NCI-H1048 (cell line): ENCODE results near the gene WWTR1.

Experiments used
- DNase-seq: peaks from one replicate; lab custom pipeline; 2025; lab: John Stamatoyannopoulos, UW

WWTR1 gene

DNA sequence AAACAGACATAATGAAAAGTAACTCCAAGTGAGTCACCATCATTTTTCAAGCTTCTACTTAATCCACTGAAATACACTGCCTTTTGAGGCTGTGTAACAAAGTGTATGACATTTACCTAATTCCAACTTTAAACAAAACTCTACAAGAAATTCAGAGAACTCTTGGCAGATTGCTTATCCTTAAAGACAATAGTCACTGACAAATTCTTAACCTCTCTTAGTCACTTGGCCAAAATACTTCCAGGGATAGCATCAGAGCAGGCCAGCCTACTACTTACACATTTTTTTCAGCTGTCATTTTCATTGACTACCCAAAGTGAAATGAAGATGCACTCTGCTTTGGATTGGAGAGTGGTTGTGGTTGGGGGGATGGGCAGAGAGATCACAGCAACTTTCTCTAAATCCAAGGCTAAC lies 3.6 kb downstream of the WWTR1 start:
- DNase-seq, result no peak

DNA sequence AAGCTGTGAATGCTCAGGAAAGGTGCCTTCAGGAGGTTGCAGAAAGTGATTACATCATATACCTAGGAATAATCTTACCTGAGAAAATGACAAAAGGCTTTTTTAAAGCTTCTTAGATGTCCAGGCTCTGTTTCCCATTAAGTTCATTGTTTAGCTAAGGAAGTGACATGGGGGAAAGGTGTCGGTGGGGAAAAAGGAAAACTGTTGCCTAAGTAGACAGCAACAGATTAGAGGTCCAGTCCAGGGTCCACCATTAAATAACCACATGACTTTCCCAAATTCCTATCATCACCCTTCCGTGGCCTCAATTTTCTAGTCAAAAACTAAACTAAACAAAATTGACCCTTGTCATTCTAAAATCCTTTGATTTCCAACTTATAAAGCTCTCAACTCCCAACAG lies 4.3 kb downstream of the WWTR1 start:
- no peak for DNase-seq

DNA sequence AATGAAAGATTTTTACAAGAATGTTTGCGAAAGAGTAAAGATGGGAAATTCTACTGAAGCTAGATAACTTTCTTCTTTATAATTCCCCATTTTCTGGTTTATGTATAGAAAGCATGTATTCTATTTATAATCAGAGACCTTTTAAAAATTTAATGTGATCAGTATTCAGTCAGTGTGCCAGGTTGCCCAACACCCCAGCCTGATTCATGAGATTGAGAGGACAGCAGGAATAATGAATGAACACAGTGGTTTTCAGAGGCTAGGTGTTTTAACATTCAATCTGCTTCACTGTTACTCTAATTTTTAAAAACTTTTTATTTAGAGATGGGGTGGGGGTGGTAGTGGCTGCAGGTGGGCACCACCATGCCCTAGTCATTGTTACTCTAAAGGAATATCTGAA lies 4.7 kb downstream of the WWTR1 start:
- no peak for DNase-seq

DNA sequence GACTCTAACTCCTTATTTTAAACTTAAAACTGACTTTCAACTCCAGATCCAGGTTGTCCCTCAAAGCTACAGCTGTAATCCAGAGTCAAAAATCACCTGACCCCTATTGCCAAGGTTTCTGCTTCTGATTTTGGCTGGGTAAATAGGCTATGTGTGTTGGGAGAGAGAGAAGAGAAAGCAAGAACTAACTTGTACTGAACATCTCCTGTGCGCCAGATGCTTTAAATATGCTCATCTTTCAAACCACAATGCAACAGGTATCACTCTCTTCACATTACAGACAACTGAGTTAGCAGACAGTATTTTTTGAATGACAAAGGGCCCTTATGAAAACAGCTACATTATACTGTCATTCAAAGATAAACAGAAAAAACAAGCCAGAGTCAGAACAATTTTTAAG lies 7.0 kb downstream of the WWTR1 start:
- no peak for DNase-seq

DNA sequence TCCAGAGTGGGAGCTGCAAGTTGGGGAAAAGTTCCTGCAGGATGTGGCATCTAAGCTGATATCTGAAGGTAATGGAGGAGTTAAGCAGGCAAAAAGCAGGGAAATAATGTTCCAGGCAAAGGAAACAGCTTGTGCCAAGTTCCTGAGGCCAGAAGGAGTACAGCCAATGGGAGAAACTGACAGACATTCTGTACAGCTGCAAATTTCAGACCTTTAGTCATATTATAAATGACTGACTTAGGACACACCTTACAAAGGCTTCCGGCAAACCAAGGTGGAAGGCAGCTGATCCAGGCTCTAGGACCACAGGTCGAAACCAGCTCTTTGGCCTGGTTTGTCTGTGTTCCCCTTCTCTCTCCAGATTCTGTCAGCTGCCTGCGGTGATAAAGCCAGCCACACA lies 9.3 kb downstream of the WWTR1 start:
- DNase-seq, result no peak

DNA sequence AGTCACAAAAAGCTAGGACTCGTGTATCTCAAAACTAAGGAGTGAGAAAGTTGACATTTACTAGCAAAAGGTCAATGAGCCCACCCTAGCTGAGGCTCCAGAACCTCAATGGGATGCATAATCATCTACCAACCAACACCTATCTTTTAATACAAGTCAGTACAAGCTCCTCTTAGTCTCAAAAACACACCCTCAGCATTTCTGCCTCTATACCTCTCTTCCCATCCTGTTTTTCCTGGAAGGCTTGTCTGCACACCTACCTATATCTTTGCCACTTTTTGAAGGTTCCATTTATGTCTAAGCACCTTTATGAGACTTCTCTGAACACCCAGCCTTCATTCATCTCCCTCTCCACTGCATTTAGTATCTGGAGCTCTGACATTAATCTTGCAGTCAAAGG lies 10.0 kb downstream of the WWTR1 start:
- DNase-seq, result no peak

DNA sequence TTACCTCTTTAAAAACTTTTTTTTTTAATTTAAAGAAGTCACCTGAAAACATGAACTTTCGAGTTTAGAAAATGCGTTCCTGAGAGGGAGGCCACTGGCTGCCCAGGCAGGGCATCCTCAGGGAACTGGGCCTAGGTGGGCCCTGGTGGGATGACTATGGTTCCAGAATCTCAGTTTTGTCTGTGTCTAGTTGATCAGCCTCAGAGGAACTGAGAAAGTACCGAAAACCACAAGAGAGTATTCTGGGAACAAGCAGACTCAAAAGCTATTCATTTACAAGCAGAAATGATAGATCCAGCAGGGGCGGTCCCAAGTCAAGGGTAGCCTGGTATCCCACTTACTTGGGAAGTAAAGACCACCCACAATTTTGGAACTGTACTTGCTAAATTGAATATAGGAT lies 10.5 kb downstream of the WWTR1 start:
- no peak for DNase-seq

DNA sequence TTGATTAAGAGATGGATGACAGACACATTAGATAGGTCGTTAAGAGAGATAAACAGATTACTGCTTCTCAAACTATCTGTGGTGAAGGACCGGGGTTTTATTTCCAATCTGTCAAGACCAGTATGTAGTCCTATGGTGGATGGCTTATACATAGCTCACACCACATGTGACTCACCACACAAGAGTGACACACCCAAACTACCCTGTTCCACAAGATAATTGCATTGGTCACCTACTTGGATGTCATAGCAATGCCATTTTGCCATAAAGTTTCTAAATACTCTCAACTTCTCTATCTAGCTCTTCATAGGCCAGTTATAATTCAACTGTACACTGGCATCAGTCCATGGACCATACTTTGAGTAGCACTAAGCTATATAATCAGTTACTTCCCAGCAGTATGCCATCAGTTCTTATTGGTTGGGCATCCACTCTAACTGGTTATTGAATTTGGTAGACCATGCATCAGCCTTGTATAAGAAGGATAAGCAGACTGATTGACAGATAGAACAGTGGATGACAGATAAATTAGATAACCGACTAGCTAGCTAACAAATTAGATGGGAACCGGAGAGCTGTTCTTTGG lies 11.6 kb downstream of the WWTR1 start:
- DNase-seq, result no peak

DNA sequence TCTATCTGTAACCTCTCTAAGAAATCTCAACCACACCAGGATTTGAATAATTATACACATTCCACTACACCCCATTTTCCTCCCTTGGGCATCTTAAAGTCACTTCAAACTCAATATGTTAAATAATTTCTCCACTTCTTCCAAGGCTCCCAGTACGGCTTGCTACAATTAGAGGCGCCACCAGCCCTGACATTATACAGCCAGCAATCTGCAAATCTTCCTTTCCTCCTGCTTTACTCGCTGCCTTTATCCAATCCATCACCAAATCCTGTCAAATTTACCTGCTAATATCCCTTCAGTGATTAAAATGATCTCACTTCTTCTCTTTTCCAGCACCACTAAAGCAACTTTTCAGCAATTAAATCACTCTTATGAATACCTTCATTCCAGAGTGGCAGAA lies 13.9 kb downstream of the WWTR1 start:
- no peak for DNase-seq

DNA sequence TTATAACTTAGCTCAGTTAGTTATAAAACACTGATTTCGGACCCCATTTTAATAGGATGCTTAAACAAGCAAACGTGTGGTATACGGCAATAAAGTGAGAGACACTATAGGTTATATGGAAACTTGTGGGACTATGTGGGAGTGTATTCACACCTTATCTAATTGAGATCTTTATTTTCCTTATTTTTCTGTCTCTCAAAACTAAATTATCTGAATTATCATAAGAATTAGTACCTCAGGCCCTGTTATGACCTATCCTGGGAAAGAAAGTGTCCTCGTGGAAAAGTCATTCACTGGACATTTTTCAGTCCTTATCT lies 14.4 kb downstream of the WWTR1 start:
- no peak for DNase-seq

DNA sequence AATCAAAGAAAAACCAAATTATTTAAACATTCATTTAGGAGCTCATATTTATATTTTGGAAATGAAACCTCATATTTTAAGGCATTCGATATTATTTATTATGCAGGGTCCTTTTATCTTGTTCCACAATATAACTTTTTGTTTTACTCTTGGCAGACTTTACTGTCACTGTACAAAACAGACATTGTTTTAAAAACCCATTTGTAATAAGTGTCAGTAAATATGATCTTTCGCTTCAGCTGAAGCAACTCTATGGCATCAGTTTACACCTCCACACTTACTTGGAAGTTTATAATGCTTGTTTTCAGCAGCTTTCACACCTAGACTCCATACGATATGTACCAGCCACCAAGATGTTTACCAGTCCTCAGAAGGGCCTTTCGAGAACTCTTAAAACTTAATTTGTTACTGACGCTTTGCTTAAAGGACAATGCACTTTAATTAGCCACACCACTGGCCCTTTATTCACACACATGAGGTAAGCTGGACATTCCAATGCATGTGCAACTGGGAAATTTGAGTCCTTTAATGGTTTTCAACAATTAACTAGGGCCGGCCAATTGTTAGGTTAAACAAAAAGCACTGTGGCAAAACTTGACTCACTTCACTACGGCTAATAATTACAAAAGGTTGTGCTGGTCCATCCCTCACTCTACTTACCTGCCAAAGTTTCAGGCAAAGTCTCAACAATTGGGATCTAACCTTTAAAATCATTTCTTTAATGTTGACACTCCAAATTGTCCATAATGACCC lies 16.7 kb downstream of the WWTR1 start:
- no peak for DNase-seq

DNA sequence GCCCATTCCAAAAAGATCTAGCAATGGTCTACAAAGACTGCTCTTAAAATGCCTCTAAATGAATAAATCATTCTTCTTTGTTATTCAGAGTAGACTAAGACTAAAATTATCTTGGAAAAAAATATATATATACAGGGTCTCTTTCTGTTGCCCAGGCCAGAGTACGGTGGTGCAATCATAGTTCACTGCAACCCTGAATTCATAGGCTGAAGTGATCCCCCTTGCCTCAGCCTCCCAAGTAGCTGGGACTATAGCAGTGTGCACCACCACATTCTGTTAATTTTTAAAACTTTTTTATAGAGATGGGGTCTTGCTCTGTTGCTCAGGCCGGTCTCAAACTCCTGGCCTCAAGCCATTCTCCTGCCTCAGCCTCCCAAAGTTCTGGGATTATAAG lies 18.7 kb downstream of the WWTR1 start:
- DNase-seq, result no peak

DNA sequence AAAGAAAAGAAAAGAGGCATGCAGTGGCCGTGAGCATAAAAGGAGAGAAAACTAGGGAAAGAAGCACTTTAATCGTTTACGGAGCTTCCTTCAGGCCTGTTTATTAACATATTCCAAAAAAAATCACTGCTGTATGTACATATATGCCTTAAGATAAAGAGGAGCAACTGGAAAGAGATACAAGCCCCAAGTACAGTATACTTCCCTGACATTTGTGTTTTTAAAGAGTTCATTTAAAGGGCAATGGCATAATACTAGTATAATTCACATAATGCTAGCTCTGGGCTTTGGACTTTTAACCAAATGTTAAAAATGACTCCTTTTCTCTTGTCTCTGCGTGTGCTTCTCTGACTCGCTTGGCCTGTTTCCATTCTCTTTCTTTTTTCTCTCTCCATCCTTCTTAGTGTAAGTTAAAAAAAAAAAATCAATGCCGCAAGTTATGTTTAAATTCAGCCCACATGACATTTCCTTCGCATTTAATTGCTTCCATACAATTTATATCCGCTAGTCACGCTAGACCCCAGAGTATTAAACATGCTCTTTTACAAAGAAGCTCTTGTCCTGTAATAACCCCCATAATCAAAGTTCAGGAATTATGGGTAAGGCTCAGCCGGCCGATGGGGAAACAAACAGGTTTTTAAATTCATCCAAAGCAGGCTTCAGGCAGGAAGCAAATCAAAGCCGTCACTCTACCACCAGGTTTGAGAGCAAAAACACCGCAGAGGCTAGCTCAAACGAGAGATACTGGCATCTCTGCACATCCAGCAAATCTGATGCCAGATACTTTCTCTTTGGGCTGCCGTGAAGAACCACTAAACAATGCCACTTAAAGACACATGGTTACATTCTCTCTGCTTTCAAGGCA lies 19.4 kb downstream of the WWTR1 start:
- DNase-seq, result peak; percentile 74

DNA sequence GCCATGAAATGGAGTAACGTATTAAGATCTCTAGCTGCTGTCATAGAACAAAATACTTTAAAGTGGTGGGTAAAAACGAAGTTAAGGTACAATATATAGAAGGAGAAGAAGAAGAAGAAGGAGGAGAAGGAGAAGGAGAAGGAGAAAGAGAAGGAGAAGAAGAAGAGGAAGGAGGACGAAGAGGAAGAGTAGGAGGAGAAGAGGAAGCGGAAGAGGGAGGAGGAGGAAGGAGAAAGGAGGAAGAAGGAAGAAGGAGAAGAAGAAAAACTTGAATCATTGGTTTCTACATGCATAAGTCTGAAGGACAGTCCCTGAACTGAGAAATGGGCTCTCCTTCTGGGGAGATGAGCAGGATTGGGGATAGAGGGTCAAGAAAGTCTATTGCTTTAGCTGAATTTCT lies 22.4 kb downstream of the WWTR1 start:
- no peak for DNase-seq

DNA sequence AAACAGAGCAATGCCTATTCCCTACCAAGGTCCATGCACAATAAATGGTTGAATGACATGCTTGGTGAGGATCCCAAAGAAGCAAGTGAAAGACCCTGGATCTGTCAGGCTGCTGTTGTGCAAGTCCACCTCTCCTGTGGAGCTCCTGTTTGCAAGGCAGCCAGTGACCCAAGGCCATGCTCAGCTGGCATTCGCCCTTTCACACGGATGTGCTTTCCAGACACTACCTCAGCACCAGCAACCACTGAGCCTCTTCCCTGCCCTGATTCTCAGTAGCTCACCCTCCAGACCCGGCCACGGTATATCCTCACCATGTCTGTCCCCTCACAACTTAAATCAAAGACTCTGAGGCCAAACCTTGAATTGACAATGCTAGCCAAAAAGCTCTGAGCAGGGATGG lies 23.3 kb downstream of the WWTR1 start:
- no peak for DNase-seq

DNA sequence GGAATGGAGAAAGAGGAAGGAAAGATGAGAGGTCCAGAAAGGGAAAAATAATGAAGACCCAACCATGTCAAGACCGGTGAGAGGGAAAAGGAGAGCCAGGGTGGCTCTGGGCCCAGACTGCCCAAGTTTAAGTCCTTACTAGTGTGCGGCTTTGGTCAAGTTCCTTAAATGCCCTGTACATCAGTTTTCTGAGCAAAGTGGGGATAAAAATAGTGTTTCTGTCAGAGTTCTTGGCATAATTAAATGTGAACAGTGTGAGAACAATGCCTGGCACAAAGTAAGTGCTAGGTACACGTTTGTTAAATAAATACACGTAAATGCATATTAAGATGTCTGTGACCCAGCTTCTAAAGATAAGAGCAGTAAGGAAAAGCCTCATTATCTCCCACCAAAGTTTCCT lies 23.8 kb downstream of the WWTR1 start:
- no peak for DNase-seq

DNA sequence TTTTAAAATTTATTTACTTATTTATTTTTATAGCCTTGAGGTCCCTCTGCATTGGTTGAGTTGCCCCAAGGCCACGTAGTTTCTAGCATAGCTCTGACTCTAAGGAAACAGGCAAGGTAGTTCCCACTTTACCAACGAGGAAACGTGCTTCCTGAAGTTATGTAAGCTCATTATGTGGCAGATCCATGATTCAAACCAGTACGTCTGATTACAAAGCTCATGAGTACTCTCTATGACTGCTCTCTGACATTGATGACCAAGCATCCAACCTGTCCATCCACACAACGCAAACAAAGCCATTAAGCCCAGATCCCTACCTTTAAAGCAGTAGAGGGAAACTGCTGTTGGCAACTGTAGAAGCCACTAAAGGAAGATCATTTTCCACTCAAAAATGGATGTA lies 25.6 kb downstream of the WWTR1 start:
- no peak for DNase-seq

DNA sequence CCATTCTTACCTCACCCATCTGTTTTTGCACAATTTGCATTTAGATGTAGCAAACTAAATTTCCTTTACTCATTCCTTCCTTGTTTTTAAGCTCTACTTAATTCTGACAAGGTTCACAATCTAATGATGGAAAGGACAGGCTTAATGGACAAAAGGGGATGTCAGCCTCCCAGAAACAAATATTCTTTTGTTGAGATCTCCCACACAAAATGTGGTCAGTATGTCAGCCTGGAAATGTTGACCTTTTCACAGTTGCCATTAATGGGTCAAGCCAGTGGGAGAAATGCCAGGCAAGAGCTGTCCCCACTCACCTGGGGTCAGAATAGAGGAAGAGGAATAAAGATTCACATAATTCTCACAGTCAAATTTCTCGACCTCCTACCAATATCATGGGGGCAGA lies 27.0 kb downstream of the WWTR1 start:
- no peak for DNase-seq

DNA sequence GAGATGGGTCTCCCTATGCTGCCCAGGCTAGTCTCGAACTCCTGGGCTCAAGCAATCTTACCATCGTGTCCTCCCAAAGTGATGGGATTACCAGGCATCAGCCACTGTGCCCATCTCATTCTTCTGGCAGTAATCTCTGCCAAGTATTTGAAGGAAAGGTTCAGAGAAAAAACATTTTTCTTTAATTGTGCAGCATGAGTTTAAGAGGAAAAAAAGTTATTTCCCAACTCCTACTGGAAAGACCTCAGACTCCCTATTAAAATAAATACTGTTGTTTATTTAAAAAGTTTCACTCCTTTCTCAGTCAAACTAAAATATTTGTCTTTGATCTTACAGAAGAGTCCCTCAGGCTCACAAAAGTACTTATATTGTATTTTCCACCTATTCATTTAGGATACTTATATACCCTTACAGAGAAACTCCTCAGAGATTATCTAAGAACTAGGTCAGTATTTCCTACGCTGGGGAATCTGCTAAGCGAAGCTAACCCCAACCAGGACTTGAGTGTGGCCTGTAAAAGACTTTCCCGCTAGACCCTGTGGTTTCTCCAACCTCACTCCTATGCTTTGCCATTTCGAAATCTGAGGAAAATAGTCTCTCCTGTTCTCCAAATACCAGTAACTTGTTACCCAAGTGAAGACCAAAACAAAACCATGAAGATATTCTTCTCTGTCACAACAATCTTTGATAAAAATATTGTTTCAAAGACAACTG lies 28.7 kb downstream of the WWTR1 start:
- DNase-seq, result no peak

DNA sequence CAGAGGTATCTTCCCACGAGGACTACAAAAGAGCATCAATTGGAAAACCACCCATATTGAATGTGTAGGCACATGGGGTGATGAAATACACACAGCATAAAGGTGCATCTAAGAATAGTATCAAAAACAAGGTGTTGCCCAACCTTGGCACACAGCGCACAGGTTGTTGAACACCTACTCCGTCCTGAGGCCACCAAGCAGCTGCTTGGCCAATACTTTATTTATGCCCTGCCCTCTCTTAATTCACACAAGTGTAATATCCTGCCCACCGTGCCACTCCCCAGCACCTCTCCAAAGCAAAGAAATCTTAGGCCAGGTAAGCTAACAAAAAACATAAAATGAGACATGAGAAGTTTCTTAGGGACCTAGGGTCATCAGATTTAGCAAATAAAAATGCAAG lies 31.2 kb downstream of the WWTR1 start:
- no peak for DNase-seq

DNA sequence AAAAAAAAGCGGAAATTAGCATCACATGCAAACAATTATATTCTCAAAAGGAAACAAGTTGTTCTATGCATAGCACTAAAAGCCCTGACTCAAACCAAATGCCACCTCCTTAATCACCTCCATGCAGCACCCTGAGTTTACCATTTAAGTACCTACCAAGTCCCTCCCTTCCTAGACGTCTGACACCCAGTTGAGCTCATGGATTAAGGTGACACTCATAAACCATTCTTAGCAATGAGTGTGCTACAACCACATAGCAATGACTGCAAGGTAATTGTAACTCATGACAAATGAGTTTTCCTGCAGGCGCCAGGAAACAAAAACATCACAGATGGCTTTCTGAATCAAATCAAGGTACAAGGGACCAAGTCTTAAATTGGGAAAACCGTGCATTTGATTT lies 32.0 kb downstream of the WWTR1 start:
- DNase-seq, result no peak

DNA sequence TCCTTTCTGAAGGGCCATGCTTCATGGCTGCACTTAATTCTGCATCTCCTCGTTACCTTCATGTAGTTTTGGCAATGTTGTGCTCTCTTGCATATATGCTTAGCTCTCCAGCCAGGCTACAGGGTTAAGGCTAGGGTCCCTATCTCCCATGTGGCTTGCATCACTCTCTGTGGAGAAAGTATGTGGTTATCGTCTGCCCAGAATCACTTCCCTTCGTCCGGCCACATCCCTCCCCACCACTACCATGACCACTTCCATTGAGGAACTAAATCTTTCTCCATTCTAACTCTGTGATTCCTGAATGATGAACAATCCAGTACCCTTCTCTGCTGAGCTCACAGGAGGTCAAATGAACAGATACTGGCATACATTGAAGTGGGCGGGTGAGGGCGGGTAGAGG lies 34.0 kb downstream of the WWTR1 start:
- DNase-seq, result no peak
